Uterus (tissue), 4 donors: ENCODE results near the gene CAPN11. TPM values are rescaled to one million over a fixed set of nuclear protein-coding genes. Genes with fewer than 3 reads are reported as not detected.

Experiments
- DNase-seq, 2 donors: peaks; one replicate each; pipeline ENCODE4 v3.0.0-alpha.2; 2019 to 2020
- H3K27ac ChIP-seq, 2 donors: fragments of 200-600 bp; sonication (generic); 1 replicate in 1 of 2; 2 replicates in 1 of 2; pipeline ENCODE4 v1.5.1; 2016 to 2018
- H3K27me3 ChIP-seq, 2 donors: fragments of 200-600 bp; sonication (generic); one replicate each; pipeline ENCODE4 v1.5.1; 2018 to 2019; ENCODE audit warnings: control low read depth in 1 of 2
- H3K36me3 ChIP-seq, 2 donors: fragments of 200-600 bp; sonication (generic); one replicate each; pipeline ENCODE4 v1.5.1; 2019; ENCODE audit warnings: control low read depth in 1 of 2
- H3K4me1 ChIP-seq, 2 donors: fragments of 200-600 bp; sonication (generic); one replicate each; pipeline ENCODE4 v1.5.1; 2018 to 2019; ENCODE audit warnings: control low read depth in 1 of 2
- H3K4me3 ChIP-seq, 2 donors: fragments of 200-600 bp; sonication (generic); 1 replicate in 1 of 2; 2 replicates in 1 of 2; pipeline ENCODE4 v1.5.1; 2018 to 2019; ENCODE audit warnings: mild to moderate bottlenecking in 1 of 2
- H3K9me3 ChIP-seq, 2 donors: fragments of 200-600 bp; sonication (generic); one replicate each; pipeline ENCODE4 v1.5.1; 2019; ENCODE audit warnings: control low read depth in 1 of 2
- POLR2A ChIP-seq, 2 donors: fragments of 450-650 bp; IDR thresholded peaks; one replicate each; pipeline ENCODE4 v1.6.1; 2016; ENCODE audit warnings: antibody characterized with exemption in 2 of 2, mild to moderate bottlenecking in 1 of 2, moderate library complexity in 1 of 2
- intact Hi-C: fragments of 100-400 bp; cut with DNase I; formaldehyde crosslinking; loops from one replicate; pipeline ENCODE4 v1.15.1; 2023; ENCODE audit warnings: low total_unique reads
- total RNA-seq, 4 donors: library from RNA; depleted of rRNA in 3 of 4; stranded (reverse); fragments of >200 nt in 3 of 4; gene quantifications; one replicate each; pipeline versions ENCODE4 v1.1.0 to v1.2.4, GENCODE V29; 2014 to 2023
- TF ChIP-seq, protein P1 (sequence below), 4 experiments: fragments of 200-600 bp in 2 of 4; fragments of 450-650 bp in 2 of 4; sonication (generic) in 2 of 4; IDR thresholded peaks; one replicate each; pipeline ENCODE4 v1.5.1; 2016 to 2019; ENCODE audit warnings: antibody characterized with exemption in 4 of 4, mild to moderate bottlenecking in 2 of 4, moderate library complexity in 1 of 4
- donor health status: DM: yes; HTN: yes; CAD: no.

CAPN11 gene
- total RNA-seq, 4 donors from 2014 or later: 1.5 TPM; not detected in 3

- H3K4me1 ChIP-seq: peaks cover 0 to 4% of the 10 kb centered on the region in 2 donors
- no peaks in the 10 kb centered on the region for H3K36me3 ChIP-seq
- no peak for DNase-seq
- H3K9me3 ChIP-seq: no peaks in the 10 kb centered on the region
- no peak overlapping the region for H3K27ac ChIP-seq
- H3K4me3 ChIP-seq: no peak overlapping the region
- intact Hi-C loops: loop anchor here (10.0 kb wide), 1 partner anchor 65 kb away; no protein-coding TSS in a partner anchor
- no peak for TF ChIP-seq POLR2A (IDR thresholded peaks at IDR 0.05)
- TF ChIP-seq, protein P1, sequence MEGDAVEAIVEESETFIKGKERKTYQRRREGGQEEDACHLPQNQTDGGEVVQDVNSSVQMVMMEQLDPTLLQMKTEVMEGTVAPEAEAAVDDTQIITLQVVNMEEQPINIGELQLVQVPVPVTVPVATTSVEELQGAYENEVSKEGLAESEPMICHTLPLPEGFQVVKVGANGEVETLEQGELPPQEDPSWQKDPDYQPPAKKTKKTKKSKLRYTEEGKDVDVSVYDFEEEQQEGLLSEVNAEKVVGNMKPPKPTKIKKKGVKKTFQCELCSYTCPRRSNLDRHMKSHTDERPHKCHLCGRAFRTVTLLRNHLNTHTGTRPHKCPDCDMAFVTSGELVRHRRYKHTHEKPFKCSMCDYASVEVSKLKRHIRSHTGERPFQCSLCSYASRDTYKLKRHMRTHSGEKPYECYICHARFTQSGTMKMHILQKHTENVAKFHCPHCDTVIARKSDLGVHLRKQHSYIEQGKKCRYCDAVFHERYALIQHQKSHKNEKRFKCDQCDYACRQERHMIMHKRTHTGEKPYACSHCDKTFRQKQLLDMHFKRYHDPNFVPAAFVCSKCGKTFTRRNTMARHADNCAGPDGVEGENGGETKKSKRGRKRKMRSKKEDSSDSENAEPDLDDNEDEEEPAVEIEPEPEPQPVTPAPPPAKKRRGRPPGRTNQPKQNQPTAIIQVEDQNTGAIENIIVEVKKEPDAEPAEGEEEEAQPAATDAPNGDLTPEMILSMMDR (IDR thresholded peaks at IDR 0.05): no peak
- no peaks in the 10 kb centered on the region for H3K27me3 ChIP-seq
Observed at GRCh38 chr6:44169886-44170570, 11.4 kb downstream of the CAPN11 start.

- Histone ChIP-seq H3K4me3 (no peak overlapping the region), H3K27ac (no peak overlapping the region), H3K4me1 (peaks cover 0 to 4% of the 10 kb centered on the region in 2 donors), H3K27me3 (no peaks in the 10 kb centered on the region), H3K36me3 (no peaks in the 10 kb centered on the region), H3K9me3 (no peaks in the 10 kb centered on the region)
- no peak for DNase-seq
- intact Hi-C loops: loop anchor here (10.0 kb wide), 1 partner anchor 63 kb away; no protein-coding TSS in a partner anchor
- TF ChIP-seq POLR2A (IDR thresholded peaks at IDR 0.05): no peak
- TF ChIP-seq, protein P1 (IDR thresholded peaks at IDR 0.05): no peak
Observed at GRCh38 chr6:44171899-44172546, 13.4 kb downstream of the CAPN11 start.

DNA sequence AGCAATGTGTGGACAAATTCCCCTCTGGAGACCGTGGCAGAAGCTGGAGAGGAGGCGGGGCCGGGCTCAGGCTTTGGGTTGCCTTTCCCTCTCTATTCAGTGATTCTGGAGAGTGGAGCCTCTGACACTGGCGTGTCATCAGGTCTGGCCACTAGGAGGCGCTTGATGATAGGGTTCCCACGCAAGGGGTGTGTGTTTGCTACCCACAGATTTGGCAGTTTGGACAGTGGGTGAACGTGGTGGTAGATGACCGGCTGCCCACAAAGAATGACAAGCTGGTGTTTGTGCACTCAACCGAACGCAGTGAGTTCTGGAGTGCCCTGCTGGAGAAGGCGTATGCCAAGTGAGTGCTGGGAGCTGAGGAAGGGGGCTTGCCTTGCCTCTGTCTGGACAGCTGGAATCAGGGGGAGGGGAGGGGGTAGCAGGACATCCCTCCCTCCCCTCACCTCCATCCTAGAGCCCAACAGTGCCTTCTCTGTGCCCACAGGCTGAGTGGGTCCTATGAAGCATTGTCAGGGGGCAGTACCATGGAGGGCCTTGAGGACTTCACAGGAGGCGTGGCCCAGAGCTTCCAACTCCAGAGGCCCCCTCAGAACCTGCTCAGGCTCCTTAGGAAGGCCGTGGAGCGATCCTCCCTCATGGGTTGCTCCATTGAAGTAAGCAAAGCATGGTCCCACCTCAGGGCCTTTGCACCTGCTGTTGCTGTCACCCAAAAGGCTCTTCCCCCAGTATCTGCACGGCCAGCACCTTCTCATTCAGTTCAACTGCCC lies 14.3 kb downstream of the CAPN11 start:
- no peak for TF ChIP-seq POLR2A (IDR thresholded peaks at IDR 0.05)
- TF ChIP-seq, protein P1 (IDR thresholded peaks at IDR 0.05): peak; percentile 76 to 93 (median 91)
- intact Hi-C loops: loop anchor here (10.0 kb wide), 1 partner anchor 62 kb away; no protein-coding TSS in a partner anchor
- Histone ChIP-seq H3K4me3 (no peak overlapping the region), H3K4me1 (peaks cover 0 to 4% of the 10 kb centered on the region in 2 donors), H3K36me3 (no peaks in the 10 kb centered on the region), H3K27ac (no peak overlapping the region), H3K27me3 (no peaks in the 10 kb centered on the region), H3K9me3 (no peaks in the 10 kb centered on the region)
- peak; percentile 81 to 85 for DNase-seq

DNA sequence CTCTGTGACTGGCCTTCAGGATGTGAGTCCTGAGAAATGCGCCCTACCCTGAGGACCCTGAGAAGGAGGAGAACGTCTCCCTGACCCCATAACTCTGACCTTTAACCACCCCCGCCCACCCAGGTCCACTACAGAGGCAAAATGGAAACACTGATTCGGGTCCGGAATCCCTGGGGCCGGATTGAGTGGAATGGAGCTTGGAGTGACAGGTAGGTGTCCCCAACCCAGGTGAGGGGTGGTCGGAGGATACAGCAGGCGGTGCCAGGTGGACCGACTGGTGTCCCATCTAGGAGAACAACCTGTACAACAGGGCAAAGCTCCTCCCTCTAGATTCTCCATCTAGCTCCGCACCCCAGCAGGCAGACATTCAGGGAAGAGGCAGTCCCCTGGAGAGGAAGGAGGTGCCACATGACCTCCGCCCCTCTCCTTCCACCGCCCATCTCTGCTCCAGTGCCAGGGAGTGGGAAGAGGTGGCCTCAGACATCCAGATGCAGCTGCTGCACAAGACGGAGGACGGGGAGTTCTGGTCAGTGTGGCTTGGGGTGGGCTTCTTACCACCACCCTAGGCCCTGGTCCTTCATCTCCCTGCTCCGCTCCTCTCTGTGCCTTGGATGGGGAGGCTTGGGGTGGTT lies 17.6 kb downstream of the CAPN11 start:
- H3K27ac ChIP-seq: no peak overlapping the region

More for the DNA sequence above, 17.6 kb downstream of the CAPN11 start:
- Histone ChIP-seq H3K9me3 (no peaks in the 10 kb centered on the region), H3K4me3 (no peak overlapping the region), H3K36me3 (no peaks in the 10 kb centered on the region), H3K27me3 (no peaks in the 10 kb centered on the region), H3K4me1 (peaks cover 0 to 4% of the 10 kb centered on the region in 2 donors)
- no peak for DNase-seq
- TF ChIP-seq, protein P1 (IDR thresholded peaks at IDR 0.05): no peak
- no peak for TF ChIP-seq POLR2A (IDR thresholded peaks at IDR 0.05)
- intact Hi-C loops: loop anchor here (10.0 kb wide), 1 partner anchor 59 kb away; no protein-coding TSS in a partner anchor
